ENCODE data around the gene FAM193A. TPM values are rescaled to one million over a fixed set of nuclear protein-coding genes. Genes with fewer than 3 reads are reported as not detected.

FAM193A gene
- polyA plus RNA-seq, 1 donor (not counting 4 experiments of a cell fraction or from before 2014, with no cell fraction given): 3.6 TPM

DNA sequence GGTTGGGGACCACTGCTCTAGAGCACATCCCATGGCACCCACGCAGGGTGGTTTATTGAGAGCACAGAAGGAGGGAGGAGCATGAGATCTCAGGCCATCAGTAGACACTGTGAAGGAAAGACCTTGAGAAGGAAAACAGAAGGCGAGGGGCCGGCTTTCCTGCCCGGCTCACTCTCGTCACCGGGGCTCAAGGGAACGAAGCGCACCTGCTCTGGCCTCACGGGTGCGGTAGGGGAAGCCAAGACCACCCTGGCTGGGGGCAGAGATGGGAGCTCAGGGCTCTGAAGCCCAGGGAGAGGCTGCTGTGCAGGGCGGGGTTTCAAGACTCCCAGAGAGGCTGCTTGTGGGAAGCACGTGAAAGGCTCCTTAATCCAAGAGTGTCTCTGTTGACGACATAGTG is 113.8 kb downstream of the FAM193A start:
- no peak overlapping the region for H3K9ac ChIP-seq (ENCODE audit: control insufficient read depth, extremely low read depth, insufficient read depth, low read length)
- H3K79me2 ChIP-seq (ENCODE audit: control insufficient read depth, insufficient read depth, low read length): no peaks in the 10 kb centered on the region
- H2AFZ ChIP-seq (ENCODE audit: control insufficient read depth, low read length): no peak overlapping the region
- H3K4me2 ChIP-seq (ENCODE audit: control insufficient read depth, extremely low read depth, insufficient read depth, low read depth, low read length): no peak overlapping the region
- H3K4me3 ChIP-seq (ENCODE audit: control insufficient read depth in 2 of 3, extremely low read depth in 1 of 3, insufficient read depth in 2 of 3, low read depth in 1 of 3, low read length in 3 of 3): no peak overlapping the region
- dilution Hi-C loops (cut with MboI; ENCODE audit: extremely low pct_ligation_motif_present, low sequenced_read_pairs): no loop called here
- H3K27ac ChIP-seq (ENCODE audit: control insufficient read depth, insufficient read depth, low read length): no peak overlapping the region
- no peak for FAIRE-seq
- no peaks in the 10 kb centered on the region for H3K27me3 ChIP-seq (ENCODE audit: control insufficient read depth, extremely low read depth, insufficient read depth, low read length)
- no peaks in the 10 kb centered on the region for H3K4me1 ChIP-seq (ENCODE audit: control insufficient read depth, extremely low read depth, insufficient read depth, low read length)
- H3K9me1 ChIP-seq (ENCODE audit: control insufficient read depth, extremely low read depth, insufficient read depth, low read length): no peaks in the 10 kb centered on the region
- TF ChIP-seq, protein P1, sequence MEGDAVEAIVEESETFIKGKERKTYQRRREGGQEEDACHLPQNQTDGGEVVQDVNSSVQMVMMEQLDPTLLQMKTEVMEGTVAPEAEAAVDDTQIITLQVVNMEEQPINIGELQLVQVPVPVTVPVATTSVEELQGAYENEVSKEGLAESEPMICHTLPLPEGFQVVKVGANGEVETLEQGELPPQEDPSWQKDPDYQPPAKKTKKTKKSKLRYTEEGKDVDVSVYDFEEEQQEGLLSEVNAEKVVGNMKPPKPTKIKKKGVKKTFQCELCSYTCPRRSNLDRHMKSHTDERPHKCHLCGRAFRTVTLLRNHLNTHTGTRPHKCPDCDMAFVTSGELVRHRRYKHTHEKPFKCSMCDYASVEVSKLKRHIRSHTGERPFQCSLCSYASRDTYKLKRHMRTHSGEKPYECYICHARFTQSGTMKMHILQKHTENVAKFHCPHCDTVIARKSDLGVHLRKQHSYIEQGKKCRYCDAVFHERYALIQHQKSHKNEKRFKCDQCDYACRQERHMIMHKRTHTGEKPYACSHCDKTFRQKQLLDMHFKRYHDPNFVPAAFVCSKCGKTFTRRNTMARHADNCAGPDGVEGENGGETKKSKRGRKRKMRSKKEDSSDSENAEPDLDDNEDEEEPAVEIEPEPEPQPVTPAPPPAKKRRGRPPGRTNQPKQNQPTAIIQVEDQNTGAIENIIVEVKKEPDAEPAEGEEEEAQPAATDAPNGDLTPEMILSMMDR (optimal IDR thresholded peaks at IDR 0.05 in 1 of 3, IDR thresholded peaks at IDR 0.05 in 1 of 3, conservative IDR thresholded peaks at IDR 0.05 in 1 of 3; ENCODE audit: extremely low read depth in 1 of 3, insufficient read depth in 2 of 3, low read length in 3 of 3): no peak
- no peak for TF ChIP-seq EZH2 (IDR thresholded peaks at IDR 0.05; ENCODE audit: low read length)
- H4K20me1 ChIP-seq (ENCODE audit: control insufficient read depth, extremely low read depth, insufficient read depth, low read length): no peaks in the 10 kb centered on the region
- H3K36me3 ChIP-seq (ENCODE audit: control insufficient read depth in 2 of 2, extremely low read depth in 1 of 2, insufficient read depth in 2 of 2, low read length in 2 of 2): peaks cover 0 to 26% of the 10 kb centered on the region in 2 experiments
- no peaks in the 10 kb centered on the region for H3K9me3 ChIP-seq (ENCODE audit: control insufficient read depth, low read depth, low read length)
- no peak for DNase-seq (ENCODE audit: low read depth, low spot score)

DNA sequence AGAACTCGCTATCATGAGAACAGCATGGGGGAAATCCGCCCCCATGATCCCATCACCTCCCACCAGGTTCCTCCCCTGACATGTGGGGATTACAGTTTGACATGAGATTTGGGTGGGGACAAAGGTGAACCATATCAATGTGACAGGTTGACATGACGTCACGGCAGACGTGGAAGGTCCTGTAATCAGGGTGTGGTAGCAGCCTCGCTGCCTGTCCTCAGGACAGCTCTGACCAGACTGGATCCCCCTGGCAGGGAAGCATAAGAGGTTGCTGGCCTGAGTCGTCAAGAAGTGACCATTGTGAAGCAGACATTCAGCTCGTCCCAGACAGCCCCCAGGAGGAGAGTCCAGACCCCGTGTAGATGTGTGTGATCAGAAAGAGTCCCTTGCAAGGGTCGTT is 115.1 kb downstream of the FAM193A start:
- H3K4me2 ChIP-seq (ENCODE audit: control insufficient read depth, extremely low read depth, insufficient read depth, low read depth, low read length): no peak overlapping the region
- H3K9ac ChIP-seq (ENCODE audit: control insufficient read depth, extremely low read depth, insufficient read depth, low read length): no peak overlapping the region
- TF ChIP-seq, protein P1 (optimal IDR thresholded peaks at IDR 0.05 in 1 of 3, IDR thresholded peaks at IDR 0.05 in 1 of 3, conservative IDR thresholded peaks at IDR 0.05 in 1 of 3; ENCODE audit: extremely low read depth in 1 of 3, insufficient read depth in 2 of 3, low read length in 3 of 3): no peak
- TF ChIP-seq EZH2 (IDR thresholded peaks at IDR 0.05; ENCODE audit: low read length): no peak
- DNase-seq (ENCODE audit: low read depth, low spot score) (no peak), FAIRE-seq (no peak)
- peaks cover 0 to 26% of the 10 kb centered on the region in 2 experiments for H3K36me3 ChIP-seq (ENCODE audit: control insufficient read depth in 2 of 2, extremely low read depth in 1 of 2, insufficient read depth in 2 of 2, low read length in 2 of 2)
- no peaks in the 10 kb centered on the region for H4K20me1 ChIP-seq (ENCODE audit: control insufficient read depth, extremely low read depth, insufficient read depth, low read length)
- no peak overlapping the region for H2AFZ ChIP-seq (ENCODE audit: control insufficient read depth, low read length)
- H3K27me3 ChIP-seq (ENCODE audit: control insufficient read depth, extremely low read depth, insufficient read depth, low read length): no peaks in the 10 kb centered on the region
- H3K9me3 ChIP-seq (ENCODE audit: control insufficient read depth, low read depth, low read length): no peaks in the 10 kb centered on the region
- no peaks in the 10 kb centered on the region for H3K9me1 ChIP-seq (ENCODE audit: control insufficient read depth, extremely low read depth, insufficient read depth, low read length)
- no peaks in the 10 kb centered on the region for H3K4me1 ChIP-seq (ENCODE audit: control insufficient read depth, extremely low read depth, insufficient read depth, low read length)
- no peak overlapping the region for H3K4me3 ChIP-seq (ENCODE audit: control insufficient read depth in 2 of 3, extremely low read depth in 1 of 3, insufficient read depth in 2 of 3, low read depth in 1 of 3, low read length in 3 of 3)
- dilution Hi-C loops (cut with MboI; ENCODE audit: extremely low pct_ligation_motif_present, low sequenced_read_pairs): no loop called here
- no peak overlapping the region for H3K27ac ChIP-seq (ENCODE audit: control insufficient read depth, insufficient read depth, low read length)
- no peaks in the 10 kb centered on the region for H3K79me2 ChIP-seq (ENCODE audit: control insufficient read depth, insufficient read depth, low read length)
